Bronchial epithelial cell (primary cell): Measurements from ENCODE around the gene XRCC6. TPM values are rescaled to one million over a fixed set of nuclear protein-coding genes. Genes with fewer than 3 reads are reported as not detected.
A peak's percentile ranks its signal among the peaks of the same experiment; 100 is the strongest.

Source experiments
- DNase-seq: peaks from one replicate; pipeline ENCODE4 v3.0.0-alpha.2; 2010; ENCODE audit warnings: low read depth
- FAIRE-seq: peaks from 2 replicates; lab custom pipeline; 2011; peaks lifted over from hg19 to GRCh38; lab: Jason Lieb, UNC
- H3K27me3 ChIP-seq: 2 replicates; pipeline ENCODE4 v1.5.1; 2011; ENCODE audit warnings: low read length; ENCODE audit not compliant: control insufficient read depth, insufficient read depth
- H3K36me3 ChIP-seq: 2 replicates; pipeline ENCODE4 v1.5.1; 2011; ENCODE audit warnings: low read length; ENCODE audit not compliant: control insufficient read depth, insufficient read depth
- H3K4me3 ChIP-seq: 2 replicates; pipeline ENCODE4 v1.5.1; 2011; ENCODE audit warnings: mild to moderate bottlenecking, low read depth, low read length, control low read depth
- CTCF ChIP-seq: IDR thresholded peaks from 2 replicates; pipeline ENCODE4 v1.5.1; 2011; ENCODE audit warnings: mild to moderate bottlenecking, moderate library complexity, low read length, control low read depth, inconsistent platforms; ENCODE audit not compliant: insufficient read depth, severe bottlenecking
- total RNA-seq: library from RNA; depleted of rRNA; stranded (reverse); fragments of >200 nt; gene quantifications from 2 replicates; pipeline ENCODE4 v1.2.1, GENCODE V29; 2014

XRCC6 gene
- total RNA-seq, 1 donor from 2014 or later, result 266 TPM

GRCh38 chr22:41603873-41604332 is 17.2 kb upstream of the XRCC6 start:
- FAIRE-seq (no peak), DNase-seq (no peak)
- TF ChIP-seq CTCF, result no peak
- no peak overlapping the region for H3K4me3 ChIP-seq
- H3K36me3 ChIP-seq, result peaks cover 26% of the 10 kb centered on the region
- no peaks in the 10 kb centered on the region for H3K27me3 ChIP-seq

- H3K36me3 ChIP-seq, result peaks cover 15% of the 10 kb centered on the region
- FAIRE-seq (no peak), DNase-seq (no peak)
- no peak for TF ChIP-seq CTCF
- no peak overlapping the region for H3K4me3 ChIP-seq
- H3K27me3 ChIP-seq, result no peaks in the 10 kb centered on the region
Measured at GRCh38 chr22:41608386-41608785, 12.7 kb upstream of the XRCC6 start.

- H3K36me3 ChIP-seq, result peaks cover 5% of the 10 kb centered on the region
- FAIRE-seq (no peak), DNase-seq (peak; percentile 74)
- no peak for TF ChIP-seq CTCF
- H3K4me3 ChIP-seq, result no peak overlapping the region
- no peaks in the 10 kb centered on the region for H3K27me3 ChIP-seq
Measured at GRCh38 chr22:41612603-41613306, 8.3 kb upstream of the XRCC6 start.

GRCh38 chr22:41613456-41613855 is 7.6 kb upstream of the XRCC6 start:
- TF ChIP-seq CTCF, result no peak
- FAIRE-seq (no peak), DNase-seq (peak; percentile 37)
- H3K27me3 ChIP-seq, result no peaks in the 10 kb centered on the region
- peaks cover 4% of the 10 kb centered on the region for H3K36me3 ChIP-seq
- no peak overlapping the region for H3K4me3 ChIP-seq

GRCh38 chr22:41619979-41620588 is 1.0 kb upstream of the XRCC6 start:
- peaks cover 1% of the 10 kb centered on the region for H3K36me3 ChIP-seq
- peak; percentile 2 for TF ChIP-seq CTCF
- no peak for DNase-seq
- no peak for FAIRE-seq
- peak overlapping the region; percentile 97 for H3K4me3 ChIP-seq
- no peaks in the 10 kb centered on the region for H3K27me3 ChIP-seq
